HG03039 (cell line): Measurements from ENCODE around the gene JSRP1.

Experiments used
- ATAC-seq: cut with Tn5 transposase; IDR thresholded peaks from one replicate; pipeline ENCODE4 v1.9.1; 2021; ENCODE audit warnings: mild to moderate bottlenecking, moderate library complexity; ENCODE audit not compliant: unreplicated experiment

JSRP1 gene

DNA sequence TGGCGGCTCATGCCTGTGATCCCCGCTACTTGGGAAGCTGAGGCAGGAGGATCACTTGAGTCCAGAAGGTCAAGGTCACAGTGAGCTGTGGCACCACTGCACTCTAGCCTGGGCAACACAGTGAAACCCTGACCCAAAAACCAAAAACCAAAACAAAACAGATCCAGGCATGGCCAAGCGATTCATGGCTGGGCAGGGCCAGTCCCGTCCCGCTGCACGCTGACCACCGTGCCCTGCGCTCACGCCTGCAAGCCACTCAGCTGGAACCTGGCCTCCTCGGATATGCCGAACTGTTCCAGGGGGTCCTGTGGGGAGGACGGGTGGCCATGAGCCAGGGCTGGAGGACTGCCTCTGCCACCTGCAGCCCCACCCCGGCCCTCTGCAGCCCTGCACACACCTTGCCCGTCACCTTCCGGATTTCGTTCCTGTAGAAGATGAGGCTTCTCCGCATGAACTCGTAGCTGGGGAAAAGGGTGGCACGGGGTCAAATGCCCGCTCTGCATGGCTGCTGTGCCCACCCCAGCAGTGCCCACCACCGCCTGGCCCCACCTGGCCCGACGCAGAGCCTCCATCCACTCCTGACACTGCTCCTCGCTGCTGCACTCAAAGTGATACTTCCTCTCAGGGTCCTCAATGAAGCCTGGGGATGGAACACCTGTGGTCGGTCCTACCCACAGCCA, 22.5 kb downstream of the JSRP1 start:
- ATAC-seq, result no peak

DNA sequence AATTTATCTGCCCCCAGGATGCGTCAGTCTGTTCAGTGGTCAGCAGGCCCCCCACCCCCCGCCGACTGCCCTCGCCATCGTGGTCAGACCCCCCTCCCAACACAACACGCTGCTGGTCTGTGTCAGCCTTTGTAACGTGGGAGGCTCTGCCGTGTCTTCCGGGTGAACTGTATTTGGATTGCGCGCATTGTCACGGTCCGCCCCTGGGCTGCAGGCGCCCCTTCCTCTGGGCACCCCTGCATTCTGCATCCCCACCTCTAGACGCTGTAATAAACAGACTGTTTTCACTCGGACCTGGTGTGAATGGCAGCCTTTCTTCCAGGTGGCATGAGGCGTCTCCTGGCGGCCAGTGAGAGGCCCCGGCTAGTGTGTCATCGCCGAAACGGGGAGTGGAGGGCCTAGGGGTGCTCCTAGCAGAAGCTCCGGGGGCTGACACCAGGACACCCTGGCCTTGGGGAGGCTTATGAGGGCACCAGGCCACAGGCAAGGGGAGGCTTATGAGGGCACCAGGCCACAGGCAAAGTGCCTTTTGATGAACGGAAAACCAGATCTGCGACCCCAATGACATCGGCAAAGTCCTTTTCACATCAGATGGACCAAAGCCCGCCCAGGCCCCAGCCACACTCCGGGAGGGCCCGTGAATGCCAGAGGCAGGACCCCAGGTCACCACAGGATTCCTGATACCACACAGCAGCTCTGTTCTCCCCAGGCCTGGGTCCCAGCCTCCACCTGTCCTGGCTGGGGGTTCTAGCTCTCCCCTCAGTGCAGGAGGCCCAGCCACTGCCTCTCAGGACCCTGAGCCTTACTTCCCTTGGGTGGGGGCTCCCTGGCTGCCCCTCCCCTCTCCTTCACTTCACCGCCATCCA, 23.7 kb downstream of the JSRP1 start:
- no peak for ATAC-seq

DNA sequence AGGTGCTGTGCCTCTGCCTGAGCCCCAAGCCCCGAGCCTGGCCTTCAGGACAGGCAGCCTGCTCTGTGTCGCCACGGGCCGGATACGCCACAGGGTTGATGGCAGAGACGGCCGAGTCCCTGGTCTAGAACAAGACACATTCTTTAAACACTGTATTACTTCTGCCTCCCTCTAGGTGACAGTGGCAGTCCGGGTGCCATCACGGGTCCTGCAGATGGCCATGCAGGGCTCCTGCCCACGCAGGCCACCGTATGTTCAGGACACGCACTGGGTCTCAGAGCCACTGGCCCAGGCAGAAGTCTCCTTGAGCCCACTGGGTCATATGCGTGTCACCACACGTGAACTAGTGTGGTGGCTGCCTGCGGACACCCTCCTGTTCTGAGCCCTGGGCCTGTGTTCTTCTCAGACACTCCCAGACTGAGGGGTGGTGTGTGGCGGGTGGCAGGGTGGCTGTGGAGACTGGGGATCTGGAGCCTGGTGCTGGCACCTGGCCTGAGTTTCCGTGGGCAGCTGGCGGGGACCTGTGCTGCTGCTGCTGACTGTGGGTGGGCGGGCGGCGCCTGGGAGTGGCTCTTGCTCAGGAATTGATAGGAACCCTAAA, 24.5 kb downstream of the JSRP1 start:
- no peak for ATAC-seq

DNA sequence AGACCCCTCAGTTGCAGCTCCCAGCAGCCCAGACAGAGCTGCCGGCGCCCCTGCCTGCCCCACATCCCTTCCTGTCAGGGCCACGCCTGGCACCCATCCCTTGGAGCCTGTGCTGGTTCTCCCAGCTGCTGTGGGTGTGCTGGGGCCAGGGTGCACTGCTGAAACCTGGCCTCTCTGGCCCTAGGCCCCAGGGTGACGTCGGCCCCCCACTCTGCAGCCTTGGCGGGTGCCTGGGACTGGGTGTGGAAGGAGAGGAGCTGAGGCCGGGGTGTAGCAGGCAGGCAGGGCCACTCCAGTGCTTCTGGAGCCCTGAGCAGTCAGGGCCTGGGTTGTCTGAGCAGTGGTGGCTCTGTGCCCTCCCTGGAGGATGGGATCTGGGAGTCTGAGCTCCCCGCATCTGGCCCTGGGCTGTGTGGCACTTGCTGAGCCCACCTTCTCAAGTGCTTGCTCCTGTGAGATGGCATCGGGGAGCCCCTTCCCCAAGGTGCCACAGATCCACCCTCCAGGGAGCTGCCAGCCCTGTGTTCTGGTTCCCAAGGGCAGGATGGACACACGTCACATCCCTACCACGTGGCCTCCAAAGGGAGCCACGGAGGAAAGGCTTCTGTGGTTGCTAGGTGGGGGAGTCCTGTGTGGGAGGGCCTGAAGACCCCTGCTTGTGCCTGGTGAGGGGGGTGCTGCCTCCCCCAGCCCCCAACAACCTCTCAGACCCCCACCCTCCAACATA, 25.2 kb downstream of the JSRP1 start:
- no peak for ATAC-seq

DNA sequence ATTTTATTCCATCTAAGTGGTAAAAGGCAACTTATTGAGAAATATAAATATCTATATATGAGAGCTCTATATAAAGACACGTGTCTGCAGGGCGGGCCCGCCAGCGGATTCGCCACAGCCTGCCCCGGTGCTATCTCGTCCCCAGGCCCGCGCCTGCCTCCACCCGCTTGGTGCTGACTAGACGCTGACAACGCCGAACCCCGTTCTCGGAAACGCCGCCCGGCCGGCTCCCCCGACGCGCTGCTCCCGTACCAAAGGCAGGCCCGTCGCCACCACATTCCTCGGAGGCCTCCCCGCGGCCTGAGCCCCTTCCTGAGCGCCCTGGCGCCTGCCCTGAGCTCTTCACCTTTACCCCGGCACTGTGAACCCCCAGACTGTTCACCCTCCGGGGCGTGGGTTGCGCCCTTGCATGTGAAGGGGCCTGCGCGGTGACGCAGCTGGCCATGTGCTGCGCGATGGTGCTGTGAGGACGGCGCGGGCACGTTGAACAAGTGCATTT, 26.1 kb downstream of the JSRP1 start:
- no peak for ATAC-seq

DNA sequence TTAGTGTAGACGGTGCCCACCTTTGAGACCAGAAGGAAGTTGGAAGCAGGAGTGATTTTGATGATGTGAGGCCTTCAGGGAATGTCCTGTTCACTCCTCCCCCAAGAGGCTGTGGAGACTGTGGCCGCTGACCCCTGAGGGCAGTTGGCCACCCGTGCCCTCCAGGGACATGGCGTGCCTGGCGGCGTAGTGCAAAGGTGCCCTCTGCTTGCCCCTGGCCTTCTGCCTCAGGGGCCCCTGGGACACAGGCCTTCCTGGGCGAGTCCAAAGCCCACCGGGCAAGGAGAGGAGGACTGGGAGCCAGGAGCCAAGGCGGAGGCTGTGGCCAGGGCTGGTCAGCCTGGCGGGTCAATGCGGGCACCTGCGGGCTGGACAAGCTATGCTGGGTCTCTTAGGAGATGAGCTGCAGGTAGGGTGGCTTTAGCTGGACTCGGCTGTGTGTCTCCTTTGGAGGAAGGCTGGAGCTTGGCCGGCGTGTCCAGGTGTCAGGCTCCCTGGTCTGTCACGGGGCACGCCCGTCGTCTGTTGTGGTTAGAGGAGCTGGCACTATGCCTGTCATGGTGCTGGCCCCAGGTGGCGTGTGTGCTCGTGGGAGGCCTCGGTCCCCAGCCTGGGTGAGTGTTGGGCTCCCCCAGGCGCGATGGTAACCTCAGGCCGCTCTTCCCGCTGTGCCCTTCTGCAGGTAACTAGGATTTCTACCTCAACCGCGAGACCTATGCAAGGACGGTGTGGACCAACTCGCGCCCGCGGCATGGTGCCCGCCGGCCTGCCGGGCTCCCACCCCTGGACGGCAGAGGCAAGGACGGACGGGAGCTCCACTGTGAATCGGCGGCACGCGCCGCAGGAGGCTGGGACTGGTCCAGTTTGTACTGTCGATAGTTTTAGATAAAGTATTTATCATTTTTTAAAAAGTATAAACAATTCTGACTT, 26.8 kb downstream of the JSRP1 start:
- no peak for ATAC-seq

DNA sequence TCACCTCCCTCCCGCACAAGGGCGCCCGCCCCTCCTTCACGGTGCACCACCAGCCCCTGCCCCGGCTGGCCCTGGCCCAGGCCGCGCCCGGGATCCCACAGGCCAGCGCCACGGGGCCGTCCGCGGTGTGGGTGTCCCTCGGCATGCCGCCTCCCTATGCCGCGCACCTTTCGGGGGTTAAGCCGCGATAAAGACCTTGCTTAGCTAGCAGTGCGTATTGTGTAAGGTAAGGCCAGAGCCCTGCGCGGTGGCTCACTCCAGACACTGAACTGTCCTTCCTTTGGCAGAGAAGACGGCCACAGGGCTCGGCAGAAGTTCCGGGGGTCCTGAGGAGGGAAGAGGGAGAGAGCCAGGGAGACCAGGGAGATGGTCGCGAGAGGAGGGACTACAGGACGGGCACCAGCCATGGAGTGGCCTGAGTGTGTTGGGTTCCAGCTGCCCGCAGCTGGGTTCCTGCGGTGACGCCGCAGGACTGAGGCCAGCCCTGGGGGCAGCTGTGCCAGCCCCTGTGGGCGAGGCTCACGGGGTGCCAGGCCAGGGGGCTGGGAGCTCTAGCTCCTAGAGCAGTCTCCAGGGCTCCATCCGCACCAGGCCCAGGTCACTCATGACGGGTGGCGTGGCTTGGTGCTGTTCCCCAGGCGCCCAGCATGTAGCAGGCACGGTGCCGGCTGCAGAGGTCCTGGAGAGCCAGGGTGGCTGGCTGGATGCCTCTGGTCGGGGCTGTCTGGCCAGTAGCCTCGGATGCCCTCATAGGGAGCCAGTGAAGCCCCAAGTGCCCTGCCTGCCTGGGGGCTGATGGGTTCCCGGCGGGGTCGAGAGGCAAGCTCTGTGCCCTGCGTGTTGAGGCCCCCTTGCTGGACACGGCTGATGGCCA, 27.8 kb downstream of the JSRP1 start:
- no peak for ATAC-seq

DNA sequence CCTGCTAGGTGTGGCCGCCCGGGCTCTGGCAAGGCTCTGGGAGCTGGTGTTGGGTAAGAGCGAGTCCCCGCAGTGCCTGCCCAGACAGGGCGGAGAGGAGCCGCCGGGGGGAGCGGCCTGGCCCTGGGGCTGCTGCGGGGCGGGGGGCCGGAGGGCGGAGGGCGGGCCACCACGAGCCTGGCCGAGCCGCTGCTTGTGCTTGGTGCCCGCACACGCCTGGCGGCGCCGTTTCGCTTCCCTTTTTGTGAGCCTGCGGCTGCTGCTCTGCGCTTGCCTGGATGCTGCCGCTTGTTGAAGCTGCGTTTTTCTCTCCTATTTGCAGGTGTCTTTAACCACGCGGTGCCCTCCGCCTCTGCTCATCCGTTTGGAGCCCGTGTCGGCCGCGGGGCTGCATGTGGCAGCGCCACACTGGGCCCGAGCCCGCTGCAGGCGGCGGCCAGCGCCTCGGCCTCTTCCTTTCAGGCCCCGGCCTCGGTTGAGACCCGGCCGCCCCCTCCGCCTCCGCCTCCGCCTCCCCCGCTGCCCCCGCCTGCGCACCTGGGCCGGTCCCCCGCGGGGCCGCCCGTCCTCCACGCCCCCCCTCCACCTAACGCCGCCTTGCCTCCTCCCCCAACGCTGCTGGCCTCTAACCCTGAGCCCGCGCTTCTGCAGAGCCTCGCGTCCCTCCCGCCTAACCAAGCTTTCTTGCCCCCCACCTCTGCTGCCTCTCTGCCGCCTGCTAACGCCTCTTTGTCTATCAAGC, 28.6 kb downstream of the JSRP1 start:
- ATAC-seq, result no peak

DNA sequence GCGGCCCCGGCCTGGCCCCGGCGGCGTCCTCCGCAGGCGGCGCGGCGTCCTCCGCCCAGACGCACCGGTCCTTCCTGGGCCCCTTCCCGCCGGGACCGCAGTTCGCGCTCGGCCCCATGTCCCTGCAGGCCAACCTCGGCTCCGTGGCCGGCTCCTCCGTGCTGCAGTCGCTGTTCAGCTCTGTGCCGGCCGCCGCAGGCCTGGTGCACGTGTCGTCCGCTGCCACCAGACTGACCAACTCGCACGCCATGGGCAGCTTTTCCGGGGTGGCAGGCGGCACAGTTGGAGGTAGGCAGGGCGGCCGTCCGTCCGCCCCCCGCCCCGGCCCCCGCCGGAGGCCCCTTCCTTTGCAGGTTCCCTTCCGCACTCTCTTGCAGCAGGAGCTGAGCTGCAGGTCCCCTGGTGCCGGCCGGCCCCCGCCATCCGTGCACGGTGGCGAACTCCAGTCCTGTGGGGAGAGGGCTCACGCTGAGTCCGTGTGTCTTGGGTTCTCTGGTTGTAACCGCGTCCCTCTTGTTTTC, 29.3 kb downstream of the JSRP1 start:
- ATAC-seq, result no peak

DNA sequence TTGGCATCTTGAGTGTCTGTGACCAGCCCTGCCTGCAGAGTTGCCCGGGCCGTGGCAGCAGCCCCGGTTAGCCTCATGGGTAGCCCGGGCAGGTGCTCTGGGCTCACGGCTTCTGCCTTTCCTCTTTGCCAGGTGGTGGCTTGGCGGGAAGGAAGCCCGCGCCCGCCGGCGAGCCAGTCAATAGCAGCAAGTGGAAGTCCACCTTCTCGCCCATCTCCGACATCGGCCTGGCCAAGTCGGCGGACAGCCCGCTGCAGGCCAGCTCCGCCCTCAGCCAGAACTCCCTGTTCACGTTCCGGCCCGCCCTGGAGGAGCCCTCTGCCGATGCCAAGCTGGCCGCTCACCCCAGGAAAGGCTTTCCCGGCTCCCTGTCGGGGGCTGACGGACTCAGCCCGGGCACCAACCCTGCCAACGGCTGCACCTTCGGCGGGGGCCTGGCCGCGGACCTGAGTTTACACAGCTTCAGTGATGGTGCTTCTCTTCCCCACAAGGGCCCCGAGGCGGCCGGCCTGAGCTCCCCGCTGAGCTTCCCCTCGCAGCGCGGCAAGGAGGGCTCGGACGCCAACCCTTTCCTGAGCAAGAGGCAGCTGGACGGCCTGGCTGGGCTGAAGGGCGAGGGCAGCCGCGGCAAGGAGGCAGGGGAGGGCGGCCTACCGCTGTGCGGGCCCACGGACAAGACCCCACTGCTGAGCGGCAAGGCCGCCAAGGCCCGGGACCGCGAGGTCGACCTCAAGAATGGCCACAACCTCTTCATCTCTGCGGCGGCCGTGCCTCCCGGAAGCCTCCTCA, 30.0 kb downstream of the JSRP1 start:
- ATAC-seq, result no peak

DNA sequence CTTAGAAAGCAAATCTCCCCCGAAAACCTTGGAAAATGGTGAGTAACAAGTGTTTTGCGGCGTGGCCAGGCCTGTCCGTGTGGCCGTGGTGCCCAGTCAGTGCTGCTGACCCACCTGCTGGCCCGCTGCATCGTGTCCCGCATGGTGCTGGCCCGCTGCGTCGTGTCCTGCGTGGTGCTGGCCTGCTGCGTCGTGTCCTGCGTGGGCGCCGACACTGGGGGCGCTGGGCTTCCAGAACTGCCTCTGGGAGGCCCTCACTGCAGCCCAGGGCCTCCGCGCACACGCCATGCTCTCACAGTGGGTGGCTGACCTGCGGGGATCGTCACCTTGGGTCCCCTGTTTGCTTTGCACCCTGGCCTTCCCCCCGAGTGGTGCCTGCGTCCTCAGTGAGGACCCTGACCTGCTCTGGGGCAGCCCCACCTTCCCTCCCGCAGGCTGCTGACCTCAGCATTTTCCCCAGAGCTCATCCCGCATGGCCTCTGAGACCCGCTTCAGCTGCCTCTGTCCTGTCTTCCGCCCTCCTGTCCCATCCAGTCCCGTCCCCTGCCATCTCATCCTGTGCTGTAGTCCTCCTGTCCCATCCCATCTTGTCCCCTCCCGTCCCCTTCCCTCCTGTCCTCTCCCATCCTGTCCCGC, 30.7 kb downstream of the JSRP1 start:
- ATAC-seq, result no peak

DNA sequence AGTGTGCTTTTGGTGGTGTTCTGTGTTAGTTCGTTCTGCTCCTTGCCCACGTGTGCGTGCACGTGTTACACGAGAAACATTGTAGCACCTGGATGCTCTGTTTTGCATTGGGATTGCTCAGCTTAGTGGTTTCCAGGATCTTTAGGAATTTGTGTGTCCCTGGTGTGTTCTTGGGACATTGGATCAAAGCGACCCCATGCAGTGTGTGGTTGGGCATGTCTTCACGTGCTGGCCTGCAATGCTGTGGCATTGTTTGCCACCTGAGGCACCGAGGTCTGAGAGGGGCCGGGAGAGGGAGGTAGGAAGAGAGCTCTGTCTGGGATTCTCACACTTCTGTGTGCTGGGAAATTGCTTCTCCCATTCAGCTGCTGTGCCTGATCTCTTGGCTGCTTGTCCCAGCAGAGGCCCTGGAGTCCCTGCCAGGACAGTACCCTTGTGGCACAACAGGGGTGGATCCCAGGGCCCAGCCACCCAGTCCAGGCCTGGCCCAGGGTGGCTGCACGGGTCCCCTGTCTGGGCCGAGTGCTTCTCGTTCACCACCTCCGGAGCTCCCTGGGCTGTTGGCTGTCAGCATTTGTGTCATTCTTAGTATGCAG, 31.4 kb downstream of the JSRP1 start:
- no peak for ATAC-seq

DNA sequence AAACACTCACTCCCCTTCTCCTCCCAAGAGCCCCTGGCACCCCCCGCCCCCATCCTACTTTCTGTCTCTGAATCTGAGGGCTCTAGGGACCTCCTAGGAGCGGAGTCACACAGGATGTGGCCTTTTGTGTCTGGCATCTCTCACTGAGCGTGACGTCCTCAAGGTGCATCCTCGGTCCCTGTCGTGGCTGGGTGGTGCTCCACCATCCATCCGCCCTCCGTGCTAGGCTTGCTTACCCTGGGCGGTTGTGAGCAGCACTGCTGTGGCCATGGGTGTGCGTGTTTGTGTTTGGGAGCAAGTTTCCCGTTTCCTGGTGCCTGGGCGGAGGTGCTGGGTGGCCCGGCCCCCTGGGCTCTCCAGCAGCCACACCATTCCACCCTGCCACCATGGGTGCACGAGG, 32.3 kb downstream of the JSRP1 start:
- ATAC-seq, result no peak

DNA sequence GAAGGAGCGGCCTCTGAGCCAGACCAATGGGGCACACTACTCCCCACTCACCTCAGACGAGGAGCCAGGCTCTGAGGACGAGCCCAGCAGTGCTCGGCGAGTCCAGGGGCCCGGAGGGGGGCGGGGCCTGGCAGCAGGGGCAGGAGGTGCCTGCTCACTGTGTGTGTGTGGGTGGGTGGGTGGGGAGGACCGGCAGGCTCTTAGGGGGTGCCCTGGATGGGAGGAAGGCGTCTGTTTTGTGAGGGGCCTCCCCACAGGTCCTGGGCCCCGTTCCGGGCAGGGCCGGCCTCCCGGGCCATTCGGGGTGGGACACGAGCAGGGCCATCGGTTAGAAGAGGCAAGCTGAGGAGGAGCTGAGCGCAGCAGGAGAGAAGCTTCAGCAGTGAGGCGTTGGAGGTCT, 32.8 kb downstream of the JSRP1 start:
- no peak for ATAC-seq

DNA sequence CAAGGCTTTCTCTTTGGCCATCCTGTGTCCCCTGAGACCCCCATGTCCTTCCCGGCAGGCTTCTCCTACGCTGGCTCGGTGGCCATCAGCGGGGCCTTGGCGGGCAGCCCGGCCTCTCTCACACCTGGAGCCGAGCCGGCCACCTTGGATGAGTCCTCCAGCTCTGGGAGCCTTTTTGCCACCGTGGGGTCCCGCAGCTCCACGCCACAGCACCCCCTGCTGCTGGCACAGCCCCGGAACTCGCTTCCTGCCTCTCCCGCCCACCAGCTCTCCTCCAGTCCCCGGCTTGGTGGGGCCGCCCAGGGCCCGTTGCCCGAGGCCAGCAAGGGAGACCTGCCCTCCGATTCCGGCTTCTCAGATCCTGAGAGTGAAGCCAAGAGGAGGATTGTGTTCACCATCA, 34.3 kb downstream of the JSRP1 start:
- no peak for ATAC-seq

DNA sequence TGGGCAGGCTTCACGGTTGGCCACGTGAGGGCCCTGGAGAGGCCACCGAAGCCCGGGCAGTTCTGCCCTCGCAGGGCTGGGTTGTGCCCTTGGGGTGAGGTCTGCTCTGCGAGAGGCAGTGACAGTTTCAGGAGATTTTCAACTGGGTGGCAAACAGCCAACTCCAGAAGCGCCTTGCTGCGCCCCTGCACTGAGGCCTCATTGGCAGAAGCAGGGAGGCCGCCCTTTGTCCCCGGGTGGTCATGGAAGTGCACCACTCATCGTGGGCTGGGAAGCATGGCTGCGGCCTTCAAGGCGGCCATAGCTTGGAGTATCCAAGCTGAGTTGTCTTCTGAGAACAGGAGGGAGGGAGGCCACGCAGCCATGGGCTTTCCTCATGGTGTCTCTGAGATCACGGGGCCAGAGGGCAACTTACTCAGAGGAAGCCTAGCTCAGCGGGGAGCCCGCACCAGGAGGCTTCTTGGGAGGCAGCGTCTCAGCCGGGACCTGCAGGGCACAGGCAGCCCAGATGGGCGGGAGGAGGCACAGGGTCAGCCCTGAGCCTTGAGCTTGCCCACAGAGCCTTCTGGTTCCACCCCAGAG, 34.9 kb downstream of the JSRP1 start:
- no peak for ATAC-seq
